ENCODE results near the gene ZC3H18.

ZC3H18 gene

GRCh38 chr16:88597856-88598491, 27.8 kb downstream of the ZC3H18 start:
- TF ChIP-seq, protein P1, sequence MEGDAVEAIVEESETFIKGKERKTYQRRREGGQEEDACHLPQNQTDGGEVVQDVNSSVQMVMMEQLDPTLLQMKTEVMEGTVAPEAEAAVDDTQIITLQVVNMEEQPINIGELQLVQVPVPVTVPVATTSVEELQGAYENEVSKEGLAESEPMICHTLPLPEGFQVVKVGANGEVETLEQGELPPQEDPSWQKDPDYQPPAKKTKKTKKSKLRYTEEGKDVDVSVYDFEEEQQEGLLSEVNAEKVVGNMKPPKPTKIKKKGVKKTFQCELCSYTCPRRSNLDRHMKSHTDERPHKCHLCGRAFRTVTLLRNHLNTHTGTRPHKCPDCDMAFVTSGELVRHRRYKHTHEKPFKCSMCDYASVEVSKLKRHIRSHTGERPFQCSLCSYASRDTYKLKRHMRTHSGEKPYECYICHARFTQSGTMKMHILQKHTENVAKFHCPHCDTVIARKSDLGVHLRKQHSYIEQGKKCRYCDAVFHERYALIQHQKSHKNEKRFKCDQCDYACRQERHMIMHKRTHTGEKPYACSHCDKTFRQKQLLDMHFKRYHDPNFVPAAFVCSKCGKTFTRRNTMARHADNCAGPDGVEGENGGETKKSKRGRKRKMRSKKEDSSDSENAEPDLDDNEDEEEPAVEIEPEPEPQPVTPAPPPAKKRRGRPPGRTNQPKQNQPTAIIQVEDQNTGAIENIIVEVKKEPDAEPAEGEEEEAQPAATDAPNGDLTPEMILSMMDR (IDR thresholded peaks at IDR 0.05; ENCODE audit: borderline replicate concordance, insufficient read depth, low read depth, low read length): no peak

DNA sequence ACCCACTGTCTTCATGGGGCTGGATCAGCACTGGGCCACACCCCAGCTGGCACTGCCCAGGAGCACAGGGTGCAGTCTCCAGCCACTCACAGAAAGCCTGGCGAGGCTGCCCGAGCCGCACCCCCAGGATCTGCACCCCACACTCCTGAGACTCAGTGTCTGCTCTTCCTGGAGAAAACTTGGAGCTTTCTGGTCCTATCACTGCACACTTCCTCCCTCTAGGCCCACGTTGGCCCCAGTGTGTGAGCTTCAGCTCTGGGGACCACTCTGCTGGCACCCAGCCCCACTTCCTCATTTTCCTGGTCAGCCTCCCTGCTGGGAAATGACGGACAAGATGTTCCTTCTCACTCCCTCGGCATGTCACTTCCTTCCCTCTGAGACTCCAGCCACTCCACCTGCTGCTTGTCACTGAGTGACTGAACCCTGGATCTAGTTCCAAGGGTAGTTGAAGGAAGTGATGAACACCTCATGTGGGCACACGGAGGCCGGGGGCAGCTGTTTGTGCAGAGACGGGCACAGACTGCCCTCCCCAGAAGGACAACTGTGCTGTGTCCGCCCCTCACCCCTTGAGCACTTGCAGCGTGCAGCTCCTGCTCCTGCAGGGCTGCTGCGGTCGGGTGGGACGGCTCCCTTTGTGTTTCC, 29.0 kb downstream of the ZC3H18 start:
- H3K4me3 ChIP-seq (ENCODE audit: low read depth, low read length): no peak overlapping the region
- TF ChIP-seq, protein P1 (IDR thresholded peaks at IDR 0.05; ENCODE audit: borderline replicate concordance, insufficient read depth, low read depth, low read length): no peak

More at GRCh38 chr16:88597856-88598491, 27.8 kb downstream of the ZC3H18 start:
- H3K4me3 ChIP-seq (ENCODE audit: low read depth, low read length): no peak overlapping the region

DNA sequence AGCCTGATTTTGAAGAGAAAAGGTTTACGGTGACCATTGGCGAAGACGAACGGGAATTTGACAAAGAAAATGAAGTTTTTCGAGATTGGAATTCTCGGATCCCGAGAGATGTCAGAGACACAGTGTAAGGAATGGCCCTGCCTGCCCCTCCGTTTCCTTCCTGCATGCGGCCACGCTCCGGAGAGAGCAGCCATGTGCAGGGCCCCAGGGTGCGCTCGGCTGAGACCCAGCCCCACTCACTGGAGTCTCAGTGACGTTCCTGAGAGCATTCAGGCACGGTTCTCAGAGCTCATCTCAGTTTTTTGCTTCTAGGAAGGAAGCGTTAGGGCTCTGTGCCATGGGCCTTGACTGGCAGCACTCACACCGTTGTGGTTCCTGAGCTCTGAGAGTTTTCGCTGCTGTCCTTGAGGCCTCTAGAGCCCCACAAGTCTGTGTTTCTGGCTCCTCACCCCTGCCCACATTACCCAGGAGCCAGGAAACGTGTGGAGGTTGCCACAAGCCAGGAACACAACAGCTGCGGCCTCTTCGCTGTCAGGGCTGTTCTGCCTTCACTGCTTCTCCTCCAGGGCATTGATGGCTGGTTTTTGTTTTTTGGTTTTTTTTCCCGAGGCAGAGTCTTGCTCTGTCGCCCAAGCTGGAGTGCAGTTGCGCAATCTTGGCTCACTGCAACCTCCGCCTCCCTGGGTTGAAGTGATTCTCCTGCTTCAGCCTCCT, 29.8 kb downstream of the ZC3H18 start:
- TF ChIP-seq, protein P1 (IDR thresholded peaks at IDR 0.05; ENCODE audit: borderline replicate concordance, insufficient read depth, low read depth, low read length): no peak
- no peak overlapping the region for H3K4me3 ChIP-seq (ENCODE audit: low read depth, low read length)

GRCh38 chr16:88600539-88600896, 30.3 kb downstream of the ZC3H18 start:
- H3K4me3 ChIP-seq (ENCODE audit: low read depth, low read length): no peak overlapping the region
- TF ChIP-seq, protein P1 (IDR thresholded peaks at IDR 0.05; ENCODE audit: borderline replicate concordance, insufficient read depth, low read depth, low read length): no peak

GRCh38 chr16:88601313-88602036, 31.3 kb downstream of the ZC3H18 start:
- TF ChIP-seq, protein P1 (IDR thresholded peaks at IDR 0.05; ENCODE audit: borderline replicate concordance, insufficient read depth, low read depth, low read length): no peak
- no peak overlapping the region for H3K4me3 ChIP-seq (ENCODE audit: low read depth, low read length)

DNA sequence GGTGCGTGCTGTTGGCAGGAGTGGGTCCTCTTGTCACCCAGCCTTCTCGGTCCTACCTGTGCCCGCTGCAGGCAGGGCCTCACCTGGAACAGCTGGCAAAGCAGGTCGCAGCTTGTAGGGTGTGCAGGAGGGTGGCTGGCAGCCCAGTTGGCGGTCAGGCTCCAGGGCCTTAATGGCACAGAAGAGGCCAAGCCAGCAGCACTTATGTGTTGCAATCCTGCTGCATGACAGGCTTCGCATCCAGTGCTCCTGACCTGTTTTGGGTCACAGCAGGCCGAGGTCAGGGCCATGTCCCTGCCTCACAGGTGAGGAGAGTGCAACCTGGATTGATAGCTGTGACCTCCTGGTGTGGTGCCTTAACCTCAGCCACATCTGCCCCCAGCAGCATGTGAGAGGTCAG, 31.9 kb downstream of the ZC3H18 start:
- no peak overlapping the region for H3K4me3 ChIP-seq (ENCODE audit: low read depth, low read length)
- TF ChIP-seq, protein P1 (IDR thresholded peaks at IDR 0.05; ENCODE audit: borderline replicate concordance, insufficient read depth, low read depth, low read length): no peak
